Measurements from ENCODE around the gene DTNB. TPM values are rescaled to one million over a fixed set of nuclear protein-coding genes. Genes with fewer than 3 reads are reported as not detected.

DTNB gene
- total and polyA plus RNA-seq, 2 experiments from 2014 or later: 31.3 to 33.4 TPM

- DNase-seq (ENCODE audit: low read depth in 1 of 2, low spot score in 1 of 2): no peak
- no peaks in the 10 kb centered on the region for H3K27me3 ChIP-seq
- H3K27ac ChIP-seq: no peak overlapping the region
- H3K4me3 ChIP-seq: no peak overlapping the region
- H3K36me3 ChIP-seq: no peaks in the 10 kb centered on the region
- no peaks in the 10 kb centered on the region for H3K4me1 ChIP-seq (ENCODE audit: low read depth)
- no peaks in the 10 kb centered on the region for H3K9me3 ChIP-seq (ENCODE audit: low read depth)
- TF ChIP-seq CTCF (IDR thresholded peaks at IDR 0.05; ENCODE audit: low read depth, low read length): no peak
Measured at GRCh38 chr2:25426326-25426725, 247.1 kb downstream of the DTNB start.

GRCh38 chr2:25424426-25425028 lies 248.8 kb downstream of the DTNB start:
- H3K27ac ChIP-seq: no peak overlapping the region
- no peaks in the 10 kb centered on the region for H3K36me3 ChIP-seq
- no peak for DNase-seq (ENCODE audit: low read depth in 1 of 2, low spot score in 1 of 2)
- no peak for TF ChIP-seq CTCF (IDR thresholded peaks at IDR 0.05; ENCODE audit: low read depth, low read length)
- no peaks in the 10 kb centered on the region for H3K4me1 ChIP-seq (ENCODE audit: low read depth)
- no peak overlapping the region for H3K4me3 ChIP-seq
- H3K27me3 ChIP-seq: no peaks in the 10 kb centered on the region
- no peaks in the 10 kb centered on the region for H3K9me3 ChIP-seq (ENCODE audit: low read depth)

- no peak for DNase-seq (ENCODE audit: low read depth in 1 of 2, low spot score in 1 of 2)
- Histone ChIP-seq H3K4me3 (no peak overlapping the region), H3K36me3 (no peaks in the 10 kb centered on the region), H3K4me1 (ENCODE audit: low read depth) (no peaks in the 10 kb centered on the region), H3K27me3 (no peaks in the 10 kb centered on the region), H3K9me3 (ENCODE audit: low read depth) (no peaks in the 10 kb centered on the region), H3K27ac (no peak overlapping the region)
- TF ChIP-seq CTCF (IDR thresholded peaks at IDR 0.05; ENCODE audit: low read depth, low read length): no peak
Measured at GRCh38 chr2:25421820-25422411, 251.5 kb downstream of the DTNB start.

- Histone ChIP-seq H3K27ac (no peak overlapping the region), H3K36me3 (no peaks in the 10 kb centered on the region), H3K4me1 (ENCODE audit: low read depth) (no peaks in the 10 kb centered on the region), H3K4me3 (no peak overlapping the region), H3K27me3 (no peaks in the 10 kb centered on the region), H3K9me3 (ENCODE audit: low read depth) (no peaks in the 10 kb centered on the region)
- no peak for TF ChIP-seq CTCF (IDR thresholded peaks at IDR 0.05; ENCODE audit: low read depth, low read length)
- DNase-seq (ENCODE audit: low read depth in 1 of 2, low spot score in 1 of 2): no peak
Measured at GRCh38 chr2:25421289-25421688, 252.1 kb downstream of the DTNB start.

GRCh38 chr2:25420820-25421237 lies 252.5 kb downstream of the DTNB start:
- no peak for DNase-seq (ENCODE audit: low read depth in 1 of 2, low spot score in 1 of 2)
- no peak overlapping the region for H3K27ac ChIP-seq
- no peaks in the 10 kb centered on the region for H3K36me3 ChIP-seq
- no peak for TF ChIP-seq CTCF (IDR thresholded peaks at IDR 0.05; ENCODE audit: low read depth, low read length)
- no peak overlapping the region for H3K4me3 ChIP-seq
- no peaks in the 10 kb centered on the region for H3K27me3 ChIP-seq
- H3K4me1 ChIP-seq (ENCODE audit: low read depth): no peaks in the 10 kb centered on the region
- H3K9me3 ChIP-seq (ENCODE audit: low read depth): no peaks in the 10 kb centered on the region
